Neural cell (in vitro differentiated cells): ENCODE data around the gene NDEL1. TPM values are rescaled to one million over a fixed set of nuclear protein-coding genes. Genes with fewer than 3 reads are reported as not detected.

ENCODE experiments used
- H2AFZ ChIP-seq: fragments of 200-600, 300-800 bp; sonication (generic), shearing (Covaris generic); 2 replicates; pipeline ENCODE4 v1.6.0; 2014; ENCODE audit warnings: low read depth, mild to moderate bottlenecking, antibody characterized with exemption, low read length, moderate library complexity
- H3F3A ChIP-seq: fragments of 200-600 bp; shearing (Covaris generic); 2 replicates; pipeline ENCODE4 v1.6.1; 2016; ENCODE audit warnings: mild to moderate bottlenecking, moderate library complexity, mixed read lengths, antibody characterized with exemption, low read length; ENCODE audit not compliant: insufficient read depth, poor library complexity, severe bottlenecking
- H3K27ac ChIP-seq: fragments of 200-600, 300-800 bp; sonication (generic), shearing (Covaris generic); 2 replicates; pipeline ENCODE4 v1.5.1; 2014; ENCODE audit warnings: mild to moderate bottlenecking, low read length, moderate library complexity
- H3K27me3 ChIP-seq: fragments of 300-800, 200-600 bp; sonication (generic), shearing (Covaris generic); 2 replicates; pipeline ENCODE4 v1.6.0; 2014; ENCODE audit warnings: mild to moderate bottlenecking, low read depth, low read length, moderate library complexity; ENCODE audit not compliant: insufficient read depth
- H3K36me3 ChIP-seq: fragments of 300-800, 200-600 bp; sonication (generic), shearing (Covaris generic); 2 replicates; pipeline ENCODE4 v1.5.1; 2014; ENCODE audit warnings: mild to moderate bottlenecking, antibody characterized with exemption, low read length, moderate library complexity; ENCODE audit not compliant: insufficient read depth
- H3K4me2 ChIP-seq: fragments of 300-800, 200-600 bp; sonication (generic), shearing (Covaris generic); 2 replicates; pipeline ENCODE4 v1.6.0; 2014; ENCODE audit warnings: mild to moderate bottlenecking, low read length
- H3K4me3 ChIP-seq: fragments of 300-800, 200-600 bp; sonication (generic), shearing (Covaris generic); 2 replicates; pipeline ENCODE4 v1.5.1; 2014; ENCODE audit warnings: mild to moderate bottlenecking, low read length, moderate library complexity
- H3K79me2 ChIP-seq: fragments of 200-600 bp; shearing (Covaris generic); replicated peaks from 2 replicates; pipeline ENCODE4 v1.6.0; 2014; ENCODE audit warnings: mild to moderate bottlenecking, low read length, moderate library complexity; ENCODE audit not compliant: insufficient read depth
- H3K9ac ChIP-seq: fragments of 300-800, 200-600 bp; sonication (generic), shearing (Covaris generic); 2 replicates; pipeline ENCODE4 v1.6.1; 2016; ENCODE audit warnings: mild to moderate bottlenecking, low read length, mixed read lengths
- H3K9me2 ChIP-seq: fragments of 200-600 bp; shearing (Covaris generic); 2 replicates; pipeline ENCODE4 v1.6.1; 2016; ENCODE audit warnings: mild to moderate bottlenecking, low read length, mixed read lengths; ENCODE audit not compliant: insufficient read depth
- H3K9me3 ChIP-seq: fragments of 200-600, 300-800 bp; sonication (generic), shearing (Covaris generic); 2 replicates; pipeline ENCODE4 v1.6.1; 2016; ENCODE audit warnings: mild to moderate bottlenecking, mixed run types, low read length, moderate library complexity, mixed read lengths
- H4K20me1 ChIP-seq: fragments of 200-600 bp; shearing (Covaris generic); 2 replicates; pipeline ENCODE4 v1.6.1; 2016; ENCODE audit warnings: mild to moderate bottlenecking, mixed run types; ENCODE audit not compliant: insufficient read depth
- EP300 ChIP-seq: fragments of 450-650 bp; conservative IDR thresholded peaks from 2 replicates; pipeline ENCODE4 v1.6.1; 2014; ENCODE audit warnings: antibody characterized with exemption, mild to moderate bottlenecking, moderate library complexity; ENCODE audit not compliant: poor library complexity, severe bottlenecking
- EZH2 ChIP-seq: fragments of 200-600, 300-800 bp; shearing (Covaris generic), sonication (generic); IDR thresholded peaks from 2 replicates; pipeline ENCODE4 v1.6.1; 2014; ENCODE audit warnings: antibody characterized with exemption, low read length, borderline replicate concordance, mild to moderate bottlenecking; ENCODE audit not compliant: insufficient read depth, poor library complexity, severe bottlenecking
- MXI1 ChIP-seq: fragments of 450-650 bp; conservative IDR thresholded peaks from 2 replicates; pipeline ENCODE4 v1.6.1; 2014; ENCODE audit warnings: antibody characterized with exemption, mild to moderate bottlenecking; ENCODE audit not compliant: poor library complexity, severe bottlenecking
- POLR2AphosphoS5 ChIP-seq: IDR thresholded peaks from 2 replicates; pipeline ENCODE4 v1.6.1; 2012
- RAD21 ChIP-seq: fragments of 450-650 bp; conservative IDR thresholded peaks from 2 replicates; pipeline ENCODE4 v1.6.1; 2014; ENCODE audit warnings: antibody characterized with exemption, mild to moderate bottlenecking, moderate library complexity
- SMC3 ChIP-seq: fragments of 450-650 bp; conservative IDR thresholded peaks from 2 replicates; pipeline ENCODE4 v1.6.1; 2014; ENCODE audit warnings: antibody characterized with exemption, mild to moderate bottlenecking, moderate library complexity; ENCODE audit not compliant: poor library complexity
- TAF1 ChIP-seq: IDR thresholded peaks from 2 replicates; pipeline ENCODE4 v1.6.1; 2012; ENCODE audit warnings: low read depth
- polyA minus RNA-seq: library from RNA; depleted of rRNA, polyadenylated mRNA; stranded (reverse); fragments of >200 nt; gene quantifications from 2 replicates; pipeline ENCODE4 v1.2.3, GENCODE V29; 2014
- polyA plus RNA-seq: library from polyadenylated mRNA; depleted of rRNA; stranded (reverse); fragments of >200 nt; gene quantifications from 2 replicates; pipeline ENCODE4 v1.2.3, GENCODE V29; 2014
- TF ChIP-seq, protein P1 (sequence below): fragments of 450-650 bp; IDR thresholded peaks from 2 replicates; pipeline ENCODE4 v1.5.1; 2014; ENCODE audit warnings: antibody characterized with exemption, mild to moderate bottlenecking, moderate library complexity; ENCODE audit not compliant: poor library complexity, severe bottlenecking
- TF ChIP-seq, protein P2 (sequence below): IDR thresholded peaks from 2 replicates; pipeline ENCODE4 v1.6.1; 2012; ENCODE audit warnings: borderline replicate concordance

Gene NDEL1, protein sequence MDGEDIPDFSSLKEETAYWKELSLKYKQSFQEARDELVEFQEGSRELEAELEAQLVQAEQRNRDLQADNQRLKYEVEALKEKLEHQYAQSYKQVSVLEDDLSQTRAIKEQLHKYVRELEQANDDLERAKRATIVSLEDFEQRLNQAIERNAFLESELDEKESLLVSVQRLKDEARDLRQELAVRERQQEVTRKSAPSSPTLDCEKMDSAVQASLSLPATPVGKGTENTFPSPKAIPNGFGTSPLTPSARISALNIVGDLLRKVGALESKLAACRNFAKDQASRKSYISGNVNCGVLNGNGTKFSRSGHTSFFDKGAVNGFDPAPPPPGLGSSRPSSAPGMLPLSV
- polyA plus RNA-seq (25.7 and 33.8 TPM in 2 replicates), polyA minus RNA-seq (53.1 and 55.5 TPM in 2 replicates)

DNA sequence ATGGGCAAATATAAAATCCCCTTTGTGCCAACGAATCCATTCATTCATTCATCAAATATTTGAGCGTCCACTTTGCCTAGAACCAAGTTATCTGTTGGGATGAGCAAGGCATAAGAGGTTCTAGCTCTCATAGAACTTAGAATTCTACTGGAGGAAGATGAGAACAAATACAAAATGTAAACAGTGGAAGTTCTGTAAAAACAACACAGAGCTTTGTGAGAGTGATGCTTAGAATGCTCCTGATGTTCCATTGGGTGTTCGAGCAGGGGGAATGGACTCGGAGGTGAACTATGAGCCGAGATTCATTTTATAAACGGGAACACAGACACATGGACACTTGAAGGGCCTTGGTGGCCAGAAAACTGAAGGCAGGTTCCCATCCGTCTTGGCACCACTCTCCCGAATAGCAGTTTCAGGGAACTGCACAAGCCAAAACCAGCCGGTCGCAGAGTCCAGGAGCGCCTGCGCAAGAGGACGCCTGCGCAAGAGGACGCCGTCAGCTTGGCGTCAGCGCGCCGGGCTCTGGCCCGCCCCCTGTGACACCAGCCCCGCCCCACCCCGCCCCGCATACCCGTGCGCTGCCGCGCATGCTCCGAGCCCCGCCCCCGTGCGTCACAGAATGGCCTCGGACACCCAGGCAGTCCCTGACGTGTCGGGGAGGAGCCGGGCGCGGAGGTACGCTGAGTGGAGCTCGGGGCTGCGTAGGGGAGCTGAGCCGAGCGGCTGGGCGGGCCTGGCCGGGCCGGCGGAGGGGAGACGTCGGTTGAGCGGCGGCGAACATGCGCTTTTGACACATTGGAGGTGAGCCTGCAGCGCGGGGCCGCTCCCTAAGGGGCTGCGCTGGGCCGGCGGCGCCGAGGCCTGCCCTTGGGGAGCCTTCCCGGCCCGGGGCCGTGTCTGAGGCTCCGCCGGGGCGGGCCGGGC lies at the start of gene NDEL1:
Gene NDEL1 (plus strand): TSS at position 640 of the 924 bp plus-strand sequence. CDS start 8,388 bp downstream, outside the sequence.
- H3F3A ChIP-seq: peaks cover 8% of the 10 kb centered on the region
- peak within 1 kb of the TSS; percentile 99 for H3K4me3 ChIP-seq
- H3K36me3 ChIP-seq: no peaks in the 10 kb centered on the region
- H3K79me2 ChIP-seq: peaks cover 30% of the 10 kb centered on the region
- peak within 1 kb of the TSS; percentile 91 for H3K9ac ChIP-seq
- H3K9me2 ChIP-seq: no peaks in the 10 kb centered on the region
- no peaks in the 10 kb centered on the region for H4K20me1 ChIP-seq
- H3K9me3 ChIP-seq: no peaks in the 10 kb centered on the region
- peak within 1 kb of the TSS; percentile 76 for H2AFZ ChIP-seq
- peak; percentile 41 for TF ChIP-seq EP300
- TF ChIP-seq MXI1: peak; percentile 92
- TF ChIP-seq, protein P1, sequence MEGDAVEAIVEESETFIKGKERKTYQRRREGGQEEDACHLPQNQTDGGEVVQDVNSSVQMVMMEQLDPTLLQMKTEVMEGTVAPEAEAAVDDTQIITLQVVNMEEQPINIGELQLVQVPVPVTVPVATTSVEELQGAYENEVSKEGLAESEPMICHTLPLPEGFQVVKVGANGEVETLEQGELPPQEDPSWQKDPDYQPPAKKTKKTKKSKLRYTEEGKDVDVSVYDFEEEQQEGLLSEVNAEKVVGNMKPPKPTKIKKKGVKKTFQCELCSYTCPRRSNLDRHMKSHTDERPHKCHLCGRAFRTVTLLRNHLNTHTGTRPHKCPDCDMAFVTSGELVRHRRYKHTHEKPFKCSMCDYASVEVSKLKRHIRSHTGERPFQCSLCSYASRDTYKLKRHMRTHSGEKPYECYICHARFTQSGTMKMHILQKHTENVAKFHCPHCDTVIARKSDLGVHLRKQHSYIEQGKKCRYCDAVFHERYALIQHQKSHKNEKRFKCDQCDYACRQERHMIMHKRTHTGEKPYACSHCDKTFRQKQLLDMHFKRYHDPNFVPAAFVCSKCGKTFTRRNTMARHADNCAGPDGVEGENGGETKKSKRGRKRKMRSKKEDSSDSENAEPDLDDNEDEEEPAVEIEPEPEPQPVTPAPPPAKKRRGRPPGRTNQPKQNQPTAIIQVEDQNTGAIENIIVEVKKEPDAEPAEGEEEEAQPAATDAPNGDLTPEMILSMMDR: peak; percentile 18
- no peak for TF ChIP-seq SMC3
- no peak for TF ChIP-seq EZH2
- peak; percentile 95 for TF ChIP-seq POLR2AphosphoS5
- TF ChIP-seq, protein P2, sequence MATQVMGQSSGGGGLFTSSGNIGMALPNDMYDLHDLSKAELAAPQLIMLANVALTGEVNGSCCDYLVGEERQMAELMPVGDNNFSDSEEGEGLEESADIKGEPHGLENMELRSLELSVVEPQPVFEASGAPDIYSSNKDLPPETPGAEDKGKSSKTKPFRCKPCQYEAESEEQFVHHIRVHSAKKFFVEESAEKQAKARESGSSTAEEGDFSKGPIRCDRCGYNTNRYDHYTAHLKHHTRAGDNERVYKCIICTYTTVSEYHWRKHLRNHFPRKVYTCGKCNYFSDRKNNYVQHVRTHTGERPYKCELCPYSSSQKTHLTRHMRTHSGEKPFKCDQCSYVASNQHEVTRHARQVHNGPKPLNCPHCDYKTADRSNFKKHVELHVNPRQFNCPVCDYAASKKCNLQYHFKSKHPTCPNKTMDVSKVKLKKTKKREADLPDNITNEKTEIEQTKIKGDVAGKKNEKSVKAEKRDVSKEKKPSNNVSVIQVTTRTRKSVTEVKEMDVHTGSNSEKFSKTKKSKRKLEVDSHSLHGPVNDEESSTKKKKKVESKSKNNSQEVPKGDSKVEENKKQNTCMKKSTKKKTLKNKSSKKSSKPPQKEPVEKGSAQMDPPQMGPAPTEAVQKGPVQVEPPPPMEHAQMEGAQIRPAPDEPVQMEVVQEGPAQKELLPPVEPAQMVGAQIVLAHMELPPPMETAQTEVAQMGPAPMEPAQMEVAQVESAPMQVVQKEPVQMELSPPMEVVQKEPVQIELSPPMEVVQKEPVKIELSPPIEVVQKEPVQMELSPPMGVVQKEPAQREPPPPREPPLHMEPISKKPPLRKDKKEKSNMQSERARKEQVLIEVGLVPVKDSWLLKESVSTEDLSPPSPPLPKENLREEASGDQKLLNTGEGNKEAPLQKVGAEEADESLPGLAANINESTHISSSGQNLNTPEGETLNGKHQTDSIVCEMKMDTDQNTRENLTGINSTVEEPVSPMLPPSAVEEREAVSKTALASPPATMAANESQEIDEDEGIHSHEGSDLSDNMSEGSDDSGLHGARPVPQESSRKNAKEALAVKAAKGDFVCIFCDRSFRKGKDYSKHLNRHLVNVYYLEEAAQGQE: peak; percentile 75
- TF ChIP-seq TAF1: peak; percentile 49
- no peak for TF ChIP-seq RAD21
- H3K4me2 ChIP-seq: peak within 1 kb of the TSS; percentile 76
- peak within 1 kb of the TSS; percentile 91 for H3K27ac ChIP-seq
- no peaks in the 10 kb centered on the region for H3K27me3 ChIP-seq

DNA sequence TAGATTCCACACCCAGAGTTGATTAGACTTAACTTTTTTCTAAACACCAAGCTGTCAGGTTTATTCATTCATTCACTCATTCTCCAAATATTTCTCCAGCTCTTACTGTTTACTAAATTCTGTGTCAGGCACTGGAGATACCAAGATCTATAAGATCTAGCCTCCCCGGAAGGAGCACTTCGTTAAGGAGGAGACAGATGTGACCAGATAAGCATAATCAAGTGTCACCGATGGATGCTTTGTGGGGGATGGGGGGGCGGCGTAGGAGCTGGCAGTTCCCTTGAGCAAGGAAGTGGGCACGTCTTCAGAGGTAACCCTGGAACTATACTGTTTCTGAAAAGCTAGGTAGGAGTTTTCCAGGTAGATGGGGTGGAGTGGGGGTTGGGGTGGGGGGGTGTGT lies 48.8 kb upstream of the NDEL1 start:
- H2AFZ ChIP-seq: no peak overlapping the region
- H4K20me1 ChIP-seq: no peaks in the 10 kb centered on the region
- H3K9me2 ChIP-seq: no peaks in the 10 kb centered on the region
- no peak overlapping the region for H3K4me2 ChIP-seq
- no peaks in the 10 kb centered on the region for H3K27me3 ChIP-seq
- TF ChIP-seq, protein P1: no peak
- TF ChIP-seq EP300 (no peak), RAD21 (no peak), TAF1 (no peak), POLR2AphosphoS5 (no peak), EZH2 (no peak), MXI1 (no peak), SMC3 (no peak)
- TF ChIP-seq, protein P2: no peak
- no peaks in the 10 kb centered on the region for H3F3A ChIP-seq
- H3K9ac ChIP-seq: no peak overlapping the region
- no peaks in the 10 kb centered on the region for H3K36me3 ChIP-seq
- no peaks in the 10 kb centered on the region for H3K9me3 ChIP-seq
- H3K4me3 ChIP-seq: no peak overlapping the region
- H3K79me2 ChIP-seq: peaks cover 9% of the 10 kb centered on the region
- H3K27ac ChIP-seq: no peak overlapping the region
